Stomach smooth muscle (tissue), 2 donors: ENCODE data around the gene R3HDM2.

ENCODE experiments used
- H3K27ac ChIP-seq: one replicate; pipeline ENCODE4 v1.7.0; 2013; ENCODE audit warnings: mild to moderate bottlenecking, low read length, inconsistent platforms
- H3K27me3 ChIP-seq, 2 donors: one replicate each; pipeline ENCODE4 v1.7.0; 2013; ENCODE audit warnings: low read length in 2 of 2; ENCODE audit not compliant: insufficient read depth in 2 of 2, control insufficient read depth in 1 of 2
- H3K36me3 ChIP-seq, 2 donors: one replicate each; pipeline ENCODE4 v1.7.0; 2013; ENCODE audit warnings: low read length in 2 of 2; ENCODE audit not compliant: control insufficient read depth in 2 of 2, insufficient read depth in 2 of 2
- H3K4me1 ChIP-seq: one replicate; pipeline ENCODE4 v1.7.0; 2013; ENCODE audit warnings: low read length; ENCODE audit not compliant: control insufficient read depth, insufficient read depth
- H3K4me3 ChIP-seq, 2 donors: one replicate each; pipeline ENCODE4 v1.7.0; 2013; ENCODE audit warnings: low read length in 2 of 2
- H3K9ac ChIP-seq, 2 donors: one replicate each; pipeline ENCODE4 v1.7.0; 2013; ENCODE audit warnings: low read length in 2 of 2, mild to moderate bottlenecking in 1 of 2
- H3K9me3 ChIP-seq, 2 donors: one replicate each; pipeline ENCODE4 v1.7.0; 2013; ENCODE audit warnings: low read length in 2 of 2; ENCODE audit not compliant: control insufficient read depth in 2 of 2
- donor health status: healthy.
- donor health status: Pancreatic carcinoma.

R3HDM2 gene

GRCh38 chr12:57247041-57247440, 183.8 kb downstream of the R3HDM2 start:
- H3K27me3 ChIP-seq, result peaks cover 33% of the 10 kb centered on the region in 2 donors
- H3K36me3 ChIP-seq, result no peaks in the 10 kb centered on the region
- H3K9ac ChIP-seq, result no peak overlapping the region
- H3K9me3 ChIP-seq, result no peaks in the 10 kb centered on the region
- no peak overlapping the region for H3K4me3 ChIP-seq
- H3K4me1 ChIP-seq, result peaks cover 18% of the 10 kb centered on the region
- no peak overlapping the region for H3K27ac ChIP-seq

DNA sequence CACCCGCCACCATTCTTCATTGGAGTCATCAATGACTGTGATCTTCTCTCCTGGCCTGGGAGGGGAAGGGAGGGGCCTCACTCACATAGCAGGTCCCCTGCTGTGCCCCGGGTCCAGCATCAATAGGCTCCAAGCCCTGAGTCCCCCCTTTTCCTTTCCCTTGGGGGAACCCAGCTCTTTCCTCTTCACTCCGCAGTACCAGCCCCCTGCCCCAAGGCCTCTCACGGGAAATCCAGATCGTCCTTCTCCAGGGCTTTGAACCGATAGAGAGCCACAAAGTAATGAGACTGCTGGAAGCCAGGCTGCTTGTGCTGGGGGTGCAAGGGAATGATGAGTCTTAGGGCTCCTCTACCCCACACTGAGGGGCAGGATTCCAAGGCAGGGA, 186.5 kb downstream of the R3HDM2 start:
- Histone ChIP-seq H3K9ac (no peak overlapping the region), H3K4me1 (peaks cover 46% of the 10 kb centered on the region), H3K4me3 (no peak overlapping the region), H3K9me3 (no peaks in the 10 kb centered on the region), H3K36me3 (no peaks in the 10 kb centered on the region), H3K27me3 (peaks cover 55 to 61% of the 10 kb centered on the region in 2 donors), H3K27ac (no peak overlapping the region)

- H3K27me3 ChIP-seq, result peaks cover 56 to 61% of the 10 kb centered on the region in 2 donors
Observed at GRCh38 chr12:57243521-57244311, 187.1 kb downstream of the R3HDM2 start.

GRCh38 chr12:57242691-57243454, 188.0 kb downstream of the R3HDM2 start:
- peak overlapping the region; percentile 35 to 57 for H3K4me3 ChIP-seq
- no peak overlapping the region for H3K9ac ChIP-seq
- no peaks in the 10 kb centered on the region for H3K9me3 ChIP-seq
- H3K27ac ChIP-seq, result no peak overlapping the region
- peaks cover 62 to 70% of the 10 kb centered on the region in 2 donors for H3K27me3 ChIP-seq
- H3K36me3 ChIP-seq, result no peaks in the 10 kb centered on the region
- peaks cover 59% of the 10 kb centered on the region for H3K4me1 ChIP-seq

More at GRCh38 chr12:57243521-57244311, 187.1 kb downstream of the R3HDM2 start:
- H3K9me3 ChIP-seq, result no peaks in the 10 kb centered on the region
- H3K4me3 ChIP-seq, result peak overlapping the region in 1 of 2 donors; percentile 40
- H3K4me1 ChIP-seq, result peaks cover 51% of the 10 kb centered on the region
- no peak overlapping the region for H3K27ac ChIP-seq
- no peak overlapping the region for H3K9ac ChIP-seq
- no peaks in the 10 kb centered on the region for H3K36me3 ChIP-seq

GRCh38 chr12:57242329-57242690, 188.5 kb downstream of the R3HDM2 start:
- Histone ChIP-seq H3K36me3 (no peaks in the 10 kb centered on the region), H3K27me3 (peaks cover 68 to 75% of the 10 kb centered on the region in 2 donors), H3K9me3 (no peaks in the 10 kb centered on the region), H3K9ac (no peak overlapping the region), H3K27ac (no peak overlapping the region), H3K4me1 (peaks cover 60% of the 10 kb centered on the region), H3K4me3 (peak overlapping the region in 1 of 2 donors; percentile 47)

- Histone ChIP-seq H3K4me3 (no peak overlapping the region), H3K36me3 (no peaks in the 10 kb centered on the region), H3K27me3 (peaks cover 70 to 80% of the 10 kb centered on the region in 2 donors), H3K9me3 (no peaks in the 10 kb centered on the region), H3K9ac (no peak overlapping the region), H3K4me1 (peaks cover 60% of the 10 kb centered on the region), H3K27ac (no peak overlapping the region)
Observed at GRCh38 chr12:57241402-57242310, 189.2 kb downstream of the R3HDM2 start.

GRCh38 chr12:57240926-57241401, 189.9 kb downstream of the R3HDM2 start:
- no peaks in the 10 kb centered on the region for H3K9me3 ChIP-seq
- peaks cover 60% of the 10 kb centered on the region for H3K4me1 ChIP-seq
- H3K27me3 ChIP-seq, result peaks cover 75 to 86% of the 10 kb centered on the region in 2 donors
- H3K4me3 ChIP-seq, result peak overlapping the region; percentile 66 to 74
- no peak overlapping the region for H3K27ac ChIP-seq
- peak overlapping the region in 1 of 2 donors; percentile 32 for H3K9ac ChIP-seq
- no peaks in the 10 kb centered on the region for H3K36me3 ChIP-seq

DNA sequence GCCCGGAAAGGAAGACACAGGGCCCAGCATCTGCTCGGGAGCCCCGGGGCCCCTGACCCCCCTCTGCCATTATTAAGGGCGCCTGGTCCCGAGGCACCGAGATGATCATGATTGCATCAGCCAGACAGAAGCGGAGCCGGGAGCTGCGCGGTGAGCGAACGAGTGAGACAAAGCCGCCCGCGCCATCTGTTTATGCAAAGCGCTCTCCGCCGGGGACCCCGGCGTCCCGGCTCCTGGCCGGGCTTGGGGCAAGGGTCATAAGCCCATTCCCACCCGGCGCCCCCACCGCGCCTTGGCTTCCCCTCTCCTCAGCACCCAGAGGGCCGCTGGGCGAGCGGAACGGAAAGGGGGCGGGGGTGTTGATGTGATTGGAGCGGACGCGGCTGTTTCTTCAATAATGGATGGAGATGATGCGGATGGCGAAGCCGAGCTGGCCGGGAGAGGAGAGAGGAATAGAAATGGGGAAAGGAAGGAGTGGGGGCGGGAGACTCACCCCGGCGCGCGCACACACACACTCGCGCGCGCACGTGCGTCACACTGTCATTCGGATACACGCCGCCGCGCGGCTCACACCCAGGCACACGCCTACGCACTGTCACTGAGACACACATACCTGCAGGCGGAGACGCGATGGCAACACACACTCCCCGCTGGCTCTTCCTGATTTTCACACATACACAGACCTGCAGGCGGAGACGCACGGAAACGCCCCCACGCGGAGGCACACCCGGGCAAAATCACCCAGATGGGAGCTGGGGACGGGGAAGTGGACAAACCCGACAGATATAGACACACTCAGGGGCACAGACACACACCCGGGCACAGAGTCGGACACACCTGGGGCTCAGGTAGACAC, 190.5 kb downstream of the R3HDM2 start:
- H3K36me3 ChIP-seq, result no peaks in the 10 kb centered on the region
- peak overlapping the region; percentile 66 to 74 for H3K4me3 ChIP-seq
- peak overlapping the region in 1 of 2 donors; percentile 32 for H3K9ac ChIP-seq
- H3K27ac ChIP-seq, result no peak overlapping the region
- H3K27me3 ChIP-seq, result peaks cover 78 to 91% of the 10 kb centered on the region in 2 donors
- peaks cover 60% of the 10 kb centered on the region for H3K4me1 ChIP-seq
- H3K9me3 ChIP-seq, result no peaks in the 10 kb centered on the region

DNA sequence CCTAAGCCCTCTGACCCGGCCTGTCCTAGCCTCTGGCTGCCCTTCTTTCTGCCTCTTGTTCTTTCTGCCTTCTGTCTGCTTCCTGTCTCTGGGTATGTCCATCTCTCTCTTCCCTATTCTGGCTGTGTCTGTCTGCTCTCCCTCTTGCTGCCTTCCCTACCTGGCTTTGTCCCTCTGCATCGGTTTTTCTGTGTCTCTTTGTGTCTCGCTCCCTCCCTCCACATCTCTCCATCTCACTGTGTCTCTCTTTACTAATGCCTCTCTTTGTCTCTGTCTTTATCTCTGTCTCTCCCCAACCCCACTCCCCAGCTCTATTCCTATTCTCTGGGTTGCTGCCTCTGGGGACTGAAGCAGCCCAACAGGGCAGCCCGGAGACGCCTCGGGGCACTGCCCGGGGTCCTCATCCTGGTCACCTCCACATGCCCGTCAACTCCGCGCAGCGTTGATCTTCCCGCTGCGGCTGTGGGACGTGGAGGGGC, 191.2 kb downstream of the R3HDM2 start:
- Histone ChIP-seq H3K4me3 (peak overlapping the region; percentile 66 to 74), H3K27ac (no peak overlapping the region), H3K27me3 (peaks cover 78 to 89% of the 10 kb centered on the region in 2 donors), H3K9ac (no peak overlapping the region), H3K9me3 (no peaks in the 10 kb centered on the region), H3K4me1 (peaks cover 60% of the 10 kb centered on the region), H3K36me3 (no peaks in the 10 kb centered on the region)
